ENCODE measurements around the gene SPDYE5. TPM values are rescaled to one million over a fixed set of nuclear protein-coding genes. Genes with fewer than 3 reads are reported as not detected.
"Not testable (repeated sequence)": the region's sequence is repeated elsewhere in the genome, so short reads cannot be mapped to it uniquely, and the experiment has no call there.

Gene SPDYE5
- total RNA-seq (2014; rRNA removed; shearing (Covaris generic)), result 0.10 TPM in 1 of 2 replicates, not detected in the other
- 0.25 TPM in 1 of 2 replicates, not detected in the other for polyA plus RNA-seq (2014; cell fraction: nucleus; rRNA removed)

- DNase-seq (ENCODE audit: extremely low read depth, low read depth), result not testable (repeated sequence)
These were observed at the start of gene SPDYE5 for GRCh38 chr7:75492020-75492419. SPDYE5 (plus strand) TSS chr7:75492320; CDS start chr7:75494048, 1,728 bp downstream.

GRCh38 chr7:75442465-75443111, 49.5 kb upstream of the SPDYE5 start:
- peak; percentile 3 for DNase-seq (ENCODE audit: extremely low read depth, low read depth)

- DNase-seq (ENCODE audit: extremely low read depth, low read depth), result not testable (repeated sequence)
These were observed 42.2 kb upstream of the SPDYE5 start for GRCh38 chr7:75449946-75450345.

GRCh38 chr7:75452494-75452955, 39.6 kb upstream of the SPDYE5 start:
- not testable (repeated sequence) for DNase-seq (ENCODE audit: extremely low read depth, low read depth)

- not testable (repeated sequence) for DNase-seq (ENCODE audit: extremely low read depth, low read depth)
These were observed 35.7 kb upstream of the SPDYE5 start for GRCh38 chr7:75456403-75456802.

- not testable (repeated sequence) for DNase-seq (ENCODE audit: extremely low read depth, low read depth)
These were observed 34.1 kb upstream of the SPDYE5 start for GRCh38 chr7:75458034-75458433.

GRCh38 chr7:75460541-75460940, 31.6 kb upstream of the SPDYE5 start:
- not testable (repeated sequence) for DNase-seq (ENCODE audit: extremely low read depth, low read depth)

- not testable (repeated sequence) for DNase-seq (ENCODE audit: extremely low read depth, low read depth)
These were observed 22.0 kb upstream of the SPDYE5 start for GRCh38 chr7:75470166-75470565.

- DNase-seq (ENCODE audit: extremely low read depth, low read depth), result not testable (repeated sequence)
These were observed 14.7 kb upstream of the SPDYE5 start for GRCh38 chr7:75477457-75477856.

- not testable (repeated sequence) for DNase-seq (ENCODE audit: extremely low read depth, low read depth)
These were observed 11.8 kb upstream of the SPDYE5 start for GRCh38 chr7:75480313-75480712.

- not testable (repeated sequence) for DNase-seq (ENCODE audit: extremely low read depth, low read depth)
These were observed 6.7 kb upstream of the SPDYE5 start for GRCh38 chr7:75485355-75485978.

GRCh38 chr7:75485979-75486643, 6.0 kb upstream of the SPDYE5 start, which contains the start of gene POM121C:
POM121C (minus strand) TSS chr7:75486299; CDS start chr7:75441496, 44,803 bp downstream.
- DNase-seq (ENCODE audit: extremely low read depth, low read depth), result peak; percentile 82

- DNase-seq (ENCODE audit: extremely low read depth, low read depth), result not testable (repeated sequence)
These were observed 16.9 kb downstream of the SPDYE5 start for GRCh38 chr7:75509033-75509432.

GRCh38 chr7:75518842-75519241, 26.7 kb downstream of the SPDYE5 start:
- DNase-seq (ENCODE audit: extremely low read depth, low read depth), result not testable (repeated sequence)

GRCh38 chr7:75521727-75522126, 29.6 kb downstream of the SPDYE5 start:
- DNase-seq (ENCODE audit: extremely low read depth, low read depth), result not testable (repeated sequence)

GRCh38 chr7:75527224-75527722, 35.2 kb downstream of the SPDYE5 start:
- DNase-seq (ENCODE audit: extremely low read depth, low read depth), result not testable (repeated sequence)

- DNase-seq (ENCODE audit: extremely low read depth, low read depth), result no peak
These were observed 39.3 kb downstream of the SPDYE5 start for GRCh38 chr7:75531359-75531821.

GRCh38 chr7:75532639-75533038, 40.5 kb downstream of the SPDYE5 start:
- no peak for DNase-seq (ENCODE audit: extremely low read depth, low read depth)

GRCh38 chr7:75533926-75534325, 41.8 kb downstream of the SPDYE5 start:
- DNase-seq (ENCODE audit: extremely low read depth, low read depth), result no peak

- no peak for DNase-seq (ENCODE audit: extremely low read depth, low read depth)
These were observed 42.7 kb downstream of the SPDYE5 start for GRCh38 chr7:75534727-75535307.

All from NCI-H460 (cell line).